HL-60 (cell line): ENCODE results near the gene NCF4.

Experiments
- GABPA ChIP-seq: IDR thresholded peaks from 2 replicates; pipeline ENCODE4 v1.6.1; 2012; ENCODE audit warnings: low read depth
- POLR2AphosphoS5 ChIP-seq: IDR thresholded peaks from 2 replicates; pipeline ENCODE4 v1.6.1; 2012; ENCODE audit warnings: low read depth
- TF ChIP-seq, protein P1 (sequence below): IDR thresholded peaks from one replicate; pipeline ENCODE4 v1.5.1; 2011; ENCODE audit warnings: low read length, control low read depth, inconsistent platforms; ENCODE audit not compliant: insufficient read depth

DNA sequence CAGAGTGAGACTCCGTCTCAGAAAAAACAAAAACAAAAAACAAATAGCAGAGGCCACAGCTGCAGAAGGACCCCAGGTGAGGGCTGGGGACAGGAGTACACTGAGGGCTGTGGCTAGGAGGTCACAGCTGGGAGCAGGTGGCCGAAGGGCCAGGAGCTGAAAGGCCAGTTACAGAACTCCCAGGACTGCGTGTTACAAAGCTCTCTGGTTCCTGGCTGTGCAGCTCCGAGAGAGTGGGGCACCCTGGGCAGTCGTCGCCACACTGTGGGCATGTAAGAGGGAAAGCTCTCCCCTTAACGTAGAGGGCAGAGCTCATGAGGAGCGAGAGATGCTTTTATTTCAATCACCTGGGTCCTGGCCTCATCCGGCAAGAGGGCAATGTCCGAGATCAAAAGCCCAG is 10.1 kb upstream of the NCF4 start:
- TF ChIP-seq, protein P1, sequence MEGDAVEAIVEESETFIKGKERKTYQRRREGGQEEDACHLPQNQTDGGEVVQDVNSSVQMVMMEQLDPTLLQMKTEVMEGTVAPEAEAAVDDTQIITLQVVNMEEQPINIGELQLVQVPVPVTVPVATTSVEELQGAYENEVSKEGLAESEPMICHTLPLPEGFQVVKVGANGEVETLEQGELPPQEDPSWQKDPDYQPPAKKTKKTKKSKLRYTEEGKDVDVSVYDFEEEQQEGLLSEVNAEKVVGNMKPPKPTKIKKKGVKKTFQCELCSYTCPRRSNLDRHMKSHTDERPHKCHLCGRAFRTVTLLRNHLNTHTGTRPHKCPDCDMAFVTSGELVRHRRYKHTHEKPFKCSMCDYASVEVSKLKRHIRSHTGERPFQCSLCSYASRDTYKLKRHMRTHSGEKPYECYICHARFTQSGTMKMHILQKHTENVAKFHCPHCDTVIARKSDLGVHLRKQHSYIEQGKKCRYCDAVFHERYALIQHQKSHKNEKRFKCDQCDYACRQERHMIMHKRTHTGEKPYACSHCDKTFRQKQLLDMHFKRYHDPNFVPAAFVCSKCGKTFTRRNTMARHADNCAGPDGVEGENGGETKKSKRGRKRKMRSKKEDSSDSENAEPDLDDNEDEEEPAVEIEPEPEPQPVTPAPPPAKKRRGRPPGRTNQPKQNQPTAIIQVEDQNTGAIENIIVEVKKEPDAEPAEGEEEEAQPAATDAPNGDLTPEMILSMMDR, result no peak
- no peak for TF ChIP-seq POLR2AphosphoS5
- no peak for TF ChIP-seq GABPA
